PC-9 (cell line): ENCODE measurements around the gene TTC13. TPM values are rescaled to one million over a fixed set of nuclear protein-coding genes. Genes with fewer than 3 reads are reported as not detected.

Experiments used
- BruUV-seq: library from RNA; stranded (reverse); fragments of 400-500 nt; replicated peaks from 2 replicates; lab custom pipeline; 2021; lab: Mats Ljungman, UMichigan
- CTCF ChIA-PET: fragments of 300-600 bp; sonication (Branson Sonifier 250); formaldehyde crosslinking; loops from one replicate; lab custom pipeline; 2022; ENCODE audit warnings: antibody characterized with exemption; lab: Charles Lee
- POLR2A ChIA-PET: fragments of 300-600 bp; sonication (Branson Sonifier 250); formaldehyde crosslinking; loops from one replicate; lab custom pipeline; 2022; ENCODE audit warnings: antibody characterized with exemption; ENCODE audit not compliant: unreplicated experiment; lab: Charles Lee
- DNase-seq, 2 experiments: peaks; one replicate each; pipeline versions ENCODE4 v3.0.0 to v3.0.0-alpha.2; 2015 to 2022; ENCODE audit warnings: mixed read lengths in 1 of 2
- H2AFZ ChIP-seq: fragments of 200-600 bp; sonication (generic); 2 replicates; pipeline ENCODE4 v1.8.1; 2017; ENCODE audit warnings: antibody characterized with exemption
- H3F3A ChIP-seq: fragments of 200-600 bp; sonication (generic); 2 replicates; pipeline ENCODE4 v1.8.1; 2017; ENCODE audit warnings: antibody characterized with exemption, mild to moderate bottlenecking, low read depth; ENCODE audit not compliant: insufficient read depth
- H3K27ac ChIP-seq: fragments of 200-600 bp; sonication (generic); 2 replicates; pipeline ENCODE4 v1.6.1; 2016; ENCODE audit warnings: mixed run types
- H3K27me3 ChIP-seq: fragments of 200-600 bp; sonication (generic); 2 replicates; pipeline ENCODE4 v1.6.1; 2016; ENCODE audit warnings: low read depth, mixed run types; ENCODE audit not compliant: insufficient read depth
- H3K36me3 ChIP-seq: fragments of 200-600 bp; sonication (generic); 2 replicates; pipeline ENCODE4 v1.6.1; 2016; ENCODE audit warnings: low read depth, mixed run types
- H3K4me1 ChIP-seq: fragments of 200-600 bp; sonication (generic); replicated peaks from 2 replicates; pipeline ENCODE4 v1.6.1; 2016; ENCODE audit warnings: mixed run types; ENCODE audit not compliant: insufficient read depth
- H3K4me2 ChIP-seq: fragments of 200-600 bp; sonication (generic); 2 replicates; pipeline ENCODE4 v1.6.1; 2017; ENCODE audit warnings: mixed run types
- H3K4me3 ChIP-seq: fragments of 200-600 bp; sonication (generic); 2 replicates; pipeline ENCODE4 v1.6.1; 2016; ENCODE audit warnings: mixed run types
- H3K79me2 ChIP-seq: fragments of 200-600 bp; sonication (generic); 2 replicates; pipeline ENCODE4 v1.6.1; 2017; ENCODE audit warnings: low read depth, mixed run types
- H3K9me2 ChIP-seq: fragments of 200-600 bp; sonication (generic); 2 replicates; pipeline ENCODE4 v1.8.1; 2017; ENCODE audit warnings: mild to moderate bottlenecking; ENCODE audit not compliant: insufficient read depth
- H3K9me3 ChIP-seq: fragments of 200-600 bp; sonication (generic); 2 replicates; pipeline ENCODE4 v1.8.1; 2016; ENCODE audit warnings: low read depth; ENCODE audit not compliant: insufficient read depth
- H4K20me1 ChIP-seq: fragments of 200-600 bp; sonication (generic); 2 replicates; pipeline ENCODE4 v1.8.1; 2017; ENCODE audit not compliant: insufficient read depth
- EZH2 ChIP-seq: fragments of 200-600 bp; sonication (generic); IDR thresholded peaks from 2 replicates; pipeline ENCODE4 v1.8.0; 2017; ENCODE audit warnings: antibody characterized with exemption, low read depth
- intact Hi-C: fragments of 100-400 bp; cut with micrococcal nuclease; formaldehyde crosslinking; loops from one replicate; pipeline ENCODE4 v1.10.0; 2022; ENCODE audit not compliant: unreplicated experiment
- total RNA-seq: library from RNA; stranded (reverse); gene quantifications from 2 replicates; pipeline ENCODE4 v1.2.3, GENCODE V29; 2021
- TF ChIP-seq, protein P1 (sequence below): fragments of 200-600 bp; sonication (generic); conservative IDR thresholded peaks from 2 replicates; pipeline ENCODE4 v1.6.1; 2017; ENCODE audit warnings: mixed run types, antibody characterized with exemption, mild to moderate bottlenecking, moderate library complexity

The TTC13 gene
- total RNA-seq, 1 experiment from 2014 or later = 7.5 TPM

DNA sequence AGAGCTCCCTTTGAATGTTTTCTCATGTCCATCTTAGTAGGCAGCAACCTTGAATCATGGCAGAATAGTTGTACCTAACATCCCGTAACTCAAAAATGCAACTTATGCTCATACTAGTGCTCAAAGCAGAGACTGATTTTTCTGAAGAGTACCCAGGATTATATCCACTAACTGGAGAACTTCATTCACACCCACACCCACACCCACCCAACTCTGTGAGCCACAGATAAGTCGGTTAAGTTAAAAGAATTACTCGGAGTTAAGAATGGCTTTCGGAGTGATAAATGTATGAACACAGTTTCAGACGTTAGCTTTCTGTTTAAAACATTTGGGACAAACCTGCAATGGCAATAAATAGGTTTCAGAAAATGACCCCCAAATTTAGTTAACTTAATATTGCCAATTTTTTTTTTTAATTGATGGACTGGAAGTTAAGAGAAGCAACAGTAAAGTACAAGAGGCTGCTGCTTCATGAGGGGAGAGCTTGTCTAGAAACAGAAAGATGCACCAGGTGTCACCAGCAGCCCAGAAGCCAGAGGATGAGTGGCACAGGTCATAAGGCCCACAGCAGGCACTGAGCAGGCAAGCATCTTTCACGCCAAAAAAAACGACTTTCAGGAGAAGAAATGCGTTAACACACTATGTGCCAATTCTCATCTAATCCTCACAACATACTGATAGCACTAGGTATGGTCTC, 61.9 kb downstream of the TTC13 start:
- TF ChIP-seq, protein P1, sequence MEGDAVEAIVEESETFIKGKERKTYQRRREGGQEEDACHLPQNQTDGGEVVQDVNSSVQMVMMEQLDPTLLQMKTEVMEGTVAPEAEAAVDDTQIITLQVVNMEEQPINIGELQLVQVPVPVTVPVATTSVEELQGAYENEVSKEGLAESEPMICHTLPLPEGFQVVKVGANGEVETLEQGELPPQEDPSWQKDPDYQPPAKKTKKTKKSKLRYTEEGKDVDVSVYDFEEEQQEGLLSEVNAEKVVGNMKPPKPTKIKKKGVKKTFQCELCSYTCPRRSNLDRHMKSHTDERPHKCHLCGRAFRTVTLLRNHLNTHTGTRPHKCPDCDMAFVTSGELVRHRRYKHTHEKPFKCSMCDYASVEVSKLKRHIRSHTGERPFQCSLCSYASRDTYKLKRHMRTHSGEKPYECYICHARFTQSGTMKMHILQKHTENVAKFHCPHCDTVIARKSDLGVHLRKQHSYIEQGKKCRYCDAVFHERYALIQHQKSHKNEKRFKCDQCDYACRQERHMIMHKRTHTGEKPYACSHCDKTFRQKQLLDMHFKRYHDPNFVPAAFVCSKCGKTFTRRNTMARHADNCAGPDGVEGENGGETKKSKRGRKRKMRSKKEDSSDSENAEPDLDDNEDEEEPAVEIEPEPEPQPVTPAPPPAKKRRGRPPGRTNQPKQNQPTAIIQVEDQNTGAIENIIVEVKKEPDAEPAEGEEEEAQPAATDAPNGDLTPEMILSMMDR = no peak
- TF ChIP-seq EZH2 = no peak
- no peaks in the 10 kb centered on the region for H3K4me1 ChIP-seq
- no TSS peak for BruUV-seq
- POLR2A ChIA-PET = no interaction called here
- H2AFZ ChIP-seq = no peak overlapping the region
- no peak overlapping the region for H3K4me2 ChIP-seq
- CTCF ChIA-PET = no interaction called here
- H4K20me1 ChIP-seq = no peaks in the 10 kb centered on the region
- H3K4me3 ChIP-seq = no peak overlapping the region
- H3K9me3 ChIP-seq = no peaks in the 10 kb centered on the region
- no peaks in the 10 kb centered on the region for H3K9me2 ChIP-seq
- H3K27me3 ChIP-seq = no peaks in the 10 kb centered on the region
- H3K36me3 ChIP-seq = 0 out of 2 replicates have a peak, but pooled peaks cover 6% of the 10 kb centered on the region
- H3K27ac ChIP-seq = no peak overlapping the region
- no peak for DNase-seq
- intact Hi-C loops = loop anchor here (1.0 kb wide), 2 partner anchors 118 to 284 kb away; no protein-coding TSS in a partner anchor
- no peaks in the 10 kb centered on the region for H3K79me2 ChIP-seq
- no peaks in the 10 kb centered on the region for H3F3A ChIP-seq

DNA sequence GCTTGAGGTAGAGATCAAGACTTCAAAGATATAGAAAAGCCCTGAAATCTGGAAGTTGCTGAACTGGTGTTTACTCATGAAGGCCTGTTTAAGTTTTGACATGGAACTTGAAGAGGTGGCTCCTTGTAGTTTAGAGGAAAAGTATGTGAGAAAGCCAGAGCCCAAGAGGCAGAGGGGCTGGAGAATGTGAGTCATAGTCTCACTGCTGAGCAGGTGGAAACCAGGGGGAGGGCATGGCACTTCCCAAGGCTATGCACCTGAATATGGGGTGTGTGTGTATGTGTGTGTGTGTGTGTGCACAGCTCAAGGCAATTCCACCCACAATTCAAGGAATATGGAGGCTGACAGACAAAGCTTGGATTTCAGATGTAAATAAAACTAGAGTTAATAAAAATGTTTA, 63.6 kb downstream of the TTC13 start:
- CTCF ChIA-PET = no interaction called here
- intact Hi-C loops = no loop called here
- H3K9me2 ChIP-seq = no peaks in the 10 kb centered on the region

DNA sequence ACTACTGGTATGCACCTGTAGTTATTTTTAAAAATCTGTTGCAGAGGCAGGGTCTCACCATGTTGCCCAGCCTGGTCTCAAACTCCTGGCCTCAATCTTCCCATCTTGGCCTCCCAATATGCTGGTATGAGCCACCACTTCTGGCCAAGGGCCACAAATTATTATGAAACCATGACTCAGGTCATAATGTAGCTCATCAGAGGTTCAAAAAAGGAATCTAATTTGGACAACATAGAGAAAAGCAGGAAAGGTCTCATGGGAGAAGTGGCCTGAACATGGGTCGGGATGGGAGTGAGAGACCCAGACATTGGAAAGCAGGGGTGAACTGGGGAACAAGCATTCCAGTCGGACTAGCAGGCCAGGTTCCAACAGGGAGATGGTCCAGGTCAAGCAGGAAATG, 65.2 kb downstream of the TTC13 start:
- no peak for TF ChIP-seq EZH2
- TF ChIP-seq, protein P1 = no peak
- no peaks in the 10 kb centered on the region for H3K9me3 ChIP-seq
- H3K4me2 ChIP-seq = no peak overlapping the region
- CTCF ChIA-PET = no interaction called here
- POLR2A ChIA-PET = no interaction called here
- no peaks in the 10 kb centered on the region for H3K79me2 ChIP-seq
- H3F3A ChIP-seq = no peaks in the 10 kb centered on the region
- no TSS peak for BruUV-seq
- DNase-seq = no peak
- no peaks in the 10 kb centered on the region for H3K36me3 ChIP-seq
- H3K27me3 ChIP-seq = no peaks in the 10 kb centered on the region
- H3K4me3 ChIP-seq = no peak overlapping the region
- H3K9me2 ChIP-seq = no peaks in the 10 kb centered on the region
- H4K20me1 ChIP-seq = no peaks in the 10 kb centered on the region
- intact Hi-C loops = loop anchor here (5.0 kb wide), 1 partner anchor 299 kb away; no protein-coding TSS in a partner anchor
- no peak overlapping the region for H2AFZ ChIP-seq
- no peaks in the 10 kb centered on the region for H3K4me1 ChIP-seq
- H3K27ac ChIP-seq = no peak overlapping the region

More for the DNA sequence above, 63.6 kb downstream of the TTC13 start:
- Histone ChIP-seq H4K20me1 (no peaks in the 10 kb centered on the region), H3F3A (no peaks in the 10 kb centered on the region), H3K9me3 (no peaks in the 10 kb centered on the region), H3K27me3 (no peaks in the 10 kb centered on the region), H3K4me3 (no peak overlapping the region), H3K27ac (no peak overlapping the region), H3K4me1 (no peaks in the 10 kb centered on the region), H3K79me2 (no peaks in the 10 kb centered on the region), H2AFZ (no peak overlapping the region), H3K4me2 (no peak overlapping the region), H3K36me3 (no peaks in the 10 kb centered on the region)
- POLR2A ChIA-PET = no interaction called here
- no peak for TF ChIP-seq EZH2
- TF ChIP-seq, protein P1 = no peak
- DNase-seq = no peak
- BruUV-seq = no TSS peak
